ENCODE data around the gene C3orf20.

DNA sequence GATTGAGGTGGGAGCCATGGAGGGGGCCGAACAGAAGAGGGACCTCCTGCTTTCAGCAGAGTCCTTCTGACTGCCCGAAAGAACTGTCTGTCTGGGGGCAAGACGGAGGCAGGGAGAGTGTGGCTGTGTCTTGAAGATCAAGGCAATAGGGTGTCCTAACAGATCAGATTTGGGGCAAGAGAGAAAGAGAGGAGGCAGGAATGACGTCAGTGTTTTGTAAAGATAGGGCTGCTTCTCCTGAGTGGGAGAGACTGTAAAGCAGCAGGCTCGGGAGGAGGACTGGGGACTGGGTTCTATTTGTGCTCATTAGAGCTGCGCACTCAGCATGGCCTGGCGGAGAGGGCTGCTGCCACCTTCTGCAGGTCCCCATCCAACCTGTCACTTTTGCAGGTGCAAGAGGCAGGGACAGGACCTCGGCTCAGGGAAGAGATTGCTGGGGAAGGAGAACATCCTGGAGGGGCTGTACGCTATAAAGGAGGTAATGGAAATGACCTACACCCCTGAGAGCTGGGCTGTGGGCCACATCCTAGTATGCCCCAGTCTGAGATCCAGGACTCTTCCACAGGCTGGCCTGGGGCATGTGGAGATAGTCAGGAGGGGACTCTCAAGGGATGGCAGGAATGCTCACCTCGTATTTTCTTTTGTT lies 114.8 kb downstream of the C3orf20 start:
- TF ChIP-seq POLR2A (IDR thresholded peaks at IDR 0.05) (no peak), POLR2AphosphoS5 (IDR thresholded peaks at IDR 0.05) (no peak)

Data from sigmoid colon (tissue), 4 donors.